ENCODE measurements around the gene ECHS1. TPM values are rescaled to one million over a fixed set of nuclear protein-coding genes. Genes with fewer than 3 reads are reported as not detected.
A peak's percentile ranks its signal among the peaks of the same experiment; 100 is the strongest.

ECHS1 gene
- total and polyA plus RNA-seq, 10 of the 15 experiments (the other 5 are each of a cell fraction or from before 2014, with no cell fraction given), result 32.7 to 164 (median 62.4) TPM

DNA sequence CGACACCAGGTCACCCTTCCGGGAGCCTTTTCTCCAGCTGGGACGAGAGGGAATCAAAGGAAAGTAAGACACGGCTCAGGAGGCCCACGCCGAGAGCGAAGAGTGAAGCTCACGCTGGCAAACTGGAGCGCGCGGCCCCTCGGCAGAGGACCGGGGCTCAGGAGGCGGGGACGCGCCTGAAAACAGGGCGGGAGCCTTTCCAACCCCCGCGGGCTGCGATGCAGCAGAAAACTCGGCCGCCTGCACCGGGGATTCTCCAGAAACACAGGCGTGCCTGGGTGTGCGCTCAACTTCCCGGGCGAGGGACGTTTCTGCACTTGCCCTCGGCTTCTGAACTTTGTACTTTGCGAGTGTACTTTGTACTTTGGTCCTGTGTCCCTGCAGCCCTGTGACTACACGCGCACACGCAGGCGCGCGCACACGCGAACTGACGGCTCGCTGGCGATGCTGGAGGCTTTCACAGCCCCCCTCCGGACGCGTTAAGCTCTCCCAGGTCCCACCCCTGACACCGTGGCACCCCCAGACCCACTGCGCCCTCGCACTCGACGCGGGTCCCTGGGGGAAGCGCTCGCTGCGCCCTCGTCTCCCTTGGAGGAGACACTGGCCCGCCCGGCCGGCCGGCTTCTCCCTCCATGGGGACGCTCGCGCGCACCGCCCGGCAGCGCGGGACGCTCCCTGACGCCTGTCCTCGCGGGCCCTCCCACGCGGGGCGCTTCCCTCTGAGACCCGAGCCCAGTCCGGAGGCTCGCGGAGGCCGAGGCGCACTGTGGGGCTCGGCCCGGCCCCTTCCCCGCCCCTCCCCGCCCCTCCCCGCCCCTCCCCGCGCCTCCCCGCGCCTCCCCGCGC, 5.3 kb upstream of the ECHS1 start:
- peak; percentile 73 for ATAC-seq
- Histone ChIP-seq H3K27me3 (replicated peaks in 1 of 2; ENCODE audit: control insufficient read depth in 2 of 2, insufficient read depth in 2 of 2, low read length in 1 of 2) (no peaks in the 10 kb centered on the region), H3K4me2 (ENCODE audit: control insufficient read depth, insufficient read depth) (peak overlapping the region; percentile 98), H3K27ac (ENCODE audit: control insufficient read depth, insufficient read depth) (no peak overlapping the region), H3K4me3 (peak overlapping the region; percentile 69), H4K20me1 (ENCODE audit: control insufficient read depth, insufficient read depth) (no peaks in the 10 kb centered on the region), H3K9ac (ENCODE audit: control insufficient read depth, insufficient read depth, low read length) (peak overlapping the region; percentile 63), H2AFZ (ENCODE audit: control insufficient read depth, low read depth, low read length) (peak overlapping the region; percentile 90), H3K36me3 (ENCODE audit: control insufficient read depth in 2 of 2, insufficient read depth in 2 of 2, low read length in 1 of 2) (no peaks in the 10 kb centered on the region), H3K4me1 (ENCODE audit: control insufficient read depth, insufficient read depth, low read length) (peaks cover 13% of the 10 kb centered on the region), H3K9me3 (replicated peaks; ENCODE audit: control insufficient read depth, insufficient read depth, low read length) (no peaks in the 10 kb centered on the region), H3K79me2 (ENCODE audit: control insufficient read depth, insufficient read depth, low read length) (peaks cover 3% of the 10 kb centered on the region; the same call in 1 of the 2 replicates)
- intact Hi-C loops (cut with micrococcal nuclease; ENCODE audit: unreplicated experiment) (loop anchor here (1.0 kb wide), 1 partner anchor 11 kb away; no protein-coding TSS in a partner anchor), in situ Hi-C loops (cut with MboI) (no loop called here)
- RAD21 ChIA-PET (ENCODE audit: unreplicated experiment), result interaction anchor here (0.8 to 3.8 kb wide), 4 partner anchors 9 to 23 kb away, joined by 4 to 13 read pairs (median 6); no protein-coding TSS in a partner anchor
- DNase-seq (ENCODE audit: low read depth, low spot score), result no peak
- FAIRE-seq, result peak; percentile 72
- SMC1A ChIA-PET (ENCODE audit: uncharacterized antibody, unreplicated experiment), result interaction anchor here (1.3 to 2.3 kb wide), 3 partner anchors 10 to 17 kb away, joined by 3 to 11 read pairs (median 5); no protein-coding TSS in a partner anchor
- POLR2A ChIA-PET, result interaction anchor here (0.6 to 3.1 kb wide), 5 partner anchors 10 to 101 kb away, joined by 3 to 31 read pairs (median 5); partner anchors contain the start of gene FUOM
- 3% methylated on average over 65 of the region's 90 CpGs for WGBS (ENCODE audit: insufficient coverage, insufficient replicate concordance, low lambda C conversion rate, missing lambda C conversion rate)
- BruUV-seq (replicated peaks), result no TSS peak
- CTCF ChIA-PET, result interaction anchor here (1.5 kb wide), 1 partner anchor 11 kb away, joined by 4 read pairs; no protein-coding TSS in a partner anchor
- no peak for TF ChIP-seq IRF4 (IDR thresholded peaks at IDR 0.05; ENCODE audit: low read depth, low read length)
- no peak for TF ChIP-seq RUNX3 (IDR thresholded peaks at IDR 0.05; ENCODE audit: low read length)
- TF ChIP-seq BACH1 (IDR thresholded peaks at IDR 0.05; ENCODE audit: borderline replicate concordance), result peak; percentile 67
- no peak; the same call in 1 of the 2 replicates for TF ChIP-seq POLR2AphosphoS2 (IDR thresholded peaks at IDR 0.05; ENCODE audit: low read depth, low read length)
- TF ChIP-seq ZSCAN29 (IDR thresholded peaks at IDR 0.05), result no peak
- TF ChIP-seq SIX5 (IDR thresholded peaks at IDR 0.05; ENCODE audit: low read depth, low read length, severe bottlenecking), result no peak
- TF ChIP-seq, protein P1, sequence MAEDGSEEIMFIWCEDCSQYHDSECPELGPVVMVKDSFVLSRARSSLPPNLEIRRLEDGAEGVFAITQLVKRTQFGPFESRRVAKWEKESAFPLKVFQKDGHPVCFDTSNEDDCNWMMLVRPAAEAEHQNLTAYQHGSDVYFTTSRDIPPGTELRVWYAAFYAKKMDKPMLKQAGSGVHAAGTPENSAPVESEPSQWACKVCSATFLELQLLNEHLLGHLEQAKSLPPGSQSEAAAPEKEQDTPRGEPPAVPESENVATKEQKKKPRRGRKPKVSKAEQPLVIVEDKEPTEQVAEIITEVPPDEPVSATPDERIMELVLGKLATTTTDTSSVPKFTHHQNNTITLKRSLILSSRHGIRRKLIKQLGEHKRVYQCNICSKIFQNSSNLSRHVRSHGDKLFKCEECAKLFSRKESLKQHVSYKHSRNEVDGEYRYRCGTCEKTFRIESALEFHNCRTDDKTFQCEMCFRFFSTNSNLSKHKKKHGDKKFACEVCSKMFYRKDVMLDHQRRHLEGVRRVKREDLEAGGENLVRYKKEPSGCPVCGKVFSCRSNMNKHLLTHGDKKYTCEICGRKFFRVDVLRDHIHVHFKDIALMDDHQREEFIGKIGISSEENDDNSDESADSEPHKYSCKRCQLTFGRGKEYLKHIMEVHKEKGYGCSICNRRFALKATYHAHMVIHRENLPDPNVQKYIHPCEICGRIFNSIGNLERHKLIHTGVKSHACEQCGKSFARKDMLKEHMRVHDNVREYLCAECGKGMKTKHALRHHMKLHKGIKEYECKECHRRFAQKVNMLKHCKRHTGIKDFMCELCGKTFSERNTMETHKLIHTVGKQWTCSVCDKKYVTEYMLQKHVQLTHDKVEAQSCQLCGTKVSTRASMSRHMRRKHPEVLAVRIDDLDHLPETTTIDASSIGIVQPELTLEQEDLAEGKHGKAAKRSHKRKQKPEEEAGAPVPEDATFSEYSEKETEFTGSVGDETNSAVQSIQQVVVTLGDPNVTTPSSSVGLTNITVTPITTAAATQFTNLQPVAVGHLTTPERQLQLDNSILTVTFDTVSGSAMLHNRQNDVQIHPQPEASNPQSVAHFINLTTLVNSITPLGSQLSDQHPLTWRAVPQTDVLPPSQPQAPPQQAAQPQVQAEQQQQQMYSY (CRISPR knock-in tag; IDR thresholded peaks at IDR 0.05), result no peak
- no peak for TF ChIP-seq SMAD1 (IDR thresholded peaks at IDR 0.05; ENCODE audit: low read depth, partially characterized antibody)
- no peak for TF ChIP-seq USF1 (IDR thresholded peaks at IDR 0.05; ENCODE audit: borderline replicate concordance, extremely low read length, insufficient read depth, low read depth, low read length)
- TF ChIP-seq BCL11A (IDR thresholded peaks at IDR 0.05; ENCODE audit: low read depth, low read length), result no peak
- TF ChIP-seq ZNF592 (IDR thresholded peaks at IDR 0.05), result no peak
- peak; percentile 51 for TF ChIP-seq NR2C1 (IDR thresholded peaks at IDR 0.05)
- TF ChIP-seq MXI1 (IDR thresholded peaks at IDR 0.05; ENCODE audit: low read depth, low read length), result peak; percentile 27; the same call in 1 of the 2 replicates
- no peak for TF ChIP-seq YBX1 (IDR thresholded peaks at IDR 0.05)

Data from GM12878 (cell line).